ENCODE measurements around the gene ATXN1.
"Not testable (repeated sequence)": the region's sequence is repeated elsewhere in the genome, so short reads cannot be mapped to it uniquely, and the experiment has no call there.

ATXN1 gene

GRCh38 chr6:16466800-16467553, 294.3 kb downstream of the ATXN1 start:
- DNase-seq: no peak

- DNase-seq: no peak
Observed at GRCh38 chr6:16464045-16464444, 297.2 kb downstream of the ATXN1 start.

DNA sequence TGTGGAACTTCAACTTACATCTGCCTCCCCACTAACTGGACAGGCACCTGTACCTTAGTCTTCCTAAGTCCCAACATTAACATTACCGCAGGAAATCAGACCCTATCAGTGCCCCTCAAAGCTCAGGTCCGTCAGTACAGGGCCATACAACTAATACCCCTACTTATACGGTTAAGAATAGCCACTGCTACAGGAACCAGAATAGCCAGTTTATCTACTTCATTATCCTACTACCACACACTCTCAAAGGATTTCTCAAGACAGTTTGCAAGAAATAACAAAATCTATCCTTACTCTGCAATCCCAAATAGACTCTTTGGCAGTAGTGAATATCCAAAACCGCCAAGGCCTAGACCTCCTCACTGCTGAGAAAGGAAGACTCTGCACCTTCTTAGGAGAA, 298.0 kb downstream of the ATXN1 start:
- not testable (repeated sequence) for DNase-seq

DNA sequence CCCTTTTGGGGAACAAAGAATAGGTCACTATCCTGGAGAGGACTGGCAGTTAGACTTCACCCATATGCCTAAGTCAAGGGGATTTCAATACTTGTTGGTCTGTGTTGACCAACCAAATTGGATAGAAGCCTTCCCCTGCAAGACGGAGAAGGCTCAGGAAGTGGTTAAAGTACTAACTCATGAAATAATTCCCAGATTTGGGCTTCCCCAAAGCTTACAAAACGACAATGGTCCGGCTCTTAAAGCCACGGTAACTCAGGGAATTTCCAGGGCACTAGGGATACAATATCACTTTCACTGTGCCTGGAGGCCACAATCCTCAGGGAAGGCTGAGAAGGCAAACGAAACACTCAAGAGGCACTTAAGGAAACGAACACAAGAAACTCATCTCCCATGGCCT, 299.8 kb downstream of the ATXN1 start:
- DNase-seq: no peak

DNA sequence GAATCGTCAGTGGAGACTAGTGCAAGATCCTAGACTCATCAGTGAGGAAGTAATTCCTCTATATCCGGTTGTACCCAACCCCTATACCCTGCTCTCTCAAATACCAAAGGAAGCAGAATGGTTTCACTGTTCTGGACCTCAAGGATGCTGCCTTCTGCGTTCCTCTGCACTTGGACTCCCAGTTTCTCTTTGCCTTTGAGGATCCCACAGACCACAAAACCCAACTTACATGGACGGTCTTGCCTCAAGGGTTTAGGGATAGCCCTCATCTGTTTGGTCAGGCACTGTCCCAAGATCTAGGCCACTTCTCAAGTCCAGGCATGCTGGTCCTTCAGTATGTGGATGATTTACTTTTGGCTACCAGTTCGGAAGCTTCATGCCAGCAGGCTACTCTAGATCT, 301.8 kb downstream of the ATXN1 start:
- not testable (repeated sequence) for DNase-seq

DNA sequence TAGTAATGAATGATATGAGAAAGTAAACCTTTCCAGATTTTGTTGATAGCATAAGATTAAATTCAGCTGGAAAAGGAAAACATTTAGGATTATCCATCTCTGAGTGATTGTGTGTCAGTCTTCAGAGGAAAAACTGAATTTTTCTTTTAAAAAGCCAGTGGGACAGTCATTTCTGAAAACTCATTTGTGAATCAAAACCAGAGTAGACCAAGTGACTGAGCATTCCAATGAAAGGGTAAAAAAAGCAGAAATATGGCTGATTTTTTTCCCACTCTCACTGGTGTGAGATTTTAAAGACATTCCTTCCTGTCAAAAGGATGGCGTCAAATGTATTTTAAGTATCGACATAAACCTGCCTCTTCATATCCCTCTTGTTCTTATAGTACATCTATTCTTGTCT, 308.9 kb downstream of the ATXN1 start:
- no peak for DNase-seq

DNA sequence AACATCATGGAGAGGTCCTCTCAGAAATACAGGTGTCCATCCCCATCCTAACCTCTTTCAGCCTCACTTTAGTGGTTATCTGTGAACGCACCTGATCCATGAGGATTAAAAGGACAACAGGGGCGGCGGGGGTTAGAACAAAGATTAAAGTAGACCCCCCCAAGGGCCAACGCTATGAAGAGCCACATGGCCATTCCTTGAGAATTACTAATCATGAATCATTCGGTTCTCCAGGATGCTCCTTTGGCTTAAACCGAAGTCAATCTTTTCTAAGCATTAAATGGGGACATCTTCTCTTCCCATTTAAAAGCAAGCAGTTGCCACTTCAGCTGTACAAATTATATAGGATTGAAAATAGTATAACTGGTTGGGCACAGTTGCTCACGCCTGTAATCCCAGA, 310.4 kb downstream of the ATXN1 start:
- DNase-seq: no peak

DNA sequence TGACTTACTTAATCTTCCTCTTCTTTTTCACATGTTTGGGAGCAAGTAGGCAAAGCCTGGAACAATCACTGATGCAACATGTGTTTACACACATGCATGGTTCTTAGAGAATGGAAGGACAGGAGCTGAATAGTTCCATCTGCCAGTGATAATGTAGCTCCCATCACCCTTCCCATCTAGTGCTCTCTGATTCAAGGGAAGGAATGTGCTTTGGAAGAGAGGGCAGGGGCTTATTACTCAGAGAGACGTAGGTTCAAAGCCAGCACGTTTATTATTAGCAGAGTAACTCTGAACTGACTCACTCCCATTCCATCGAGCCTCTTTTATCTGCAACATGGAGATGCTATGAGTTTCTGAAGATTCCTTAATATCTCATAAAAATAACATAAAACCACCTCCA, 311.0 kb downstream of the ATXN1 start:
- DNase-seq: no peak

GRCh38 chr6:16446273-16446672, 315.0 kb downstream of the ATXN1 start:
- DNase-seq: no peak

- DNase-seq: no peak
Observed at GRCh38 chr6:16442031-16442430, 319.2 kb downstream of the ATXN1 start.

- no peak for DNase-seq
Observed at GRCh38 chr6:16441262-16441661, 320.0 kb downstream of the ATXN1 start.

GRCh38 chr6:16440636-16441212, 320.5 kb downstream of the ATXN1 start:
- DNase-seq: no peak

GRCh38 chr6:16438718-16439591, 322.3 kb downstream of the ATXN1 start:
- no peak for DNase-seq

GRCh38 chr6:16437984-16438383, 323.3 kb downstream of the ATXN1 start:
- DNase-seq: no peak

- no peak for DNase-seq
Observed at GRCh38 chr6:16437095-16437494, 324.2 kb downstream of the ATXN1 start.

DNA sequence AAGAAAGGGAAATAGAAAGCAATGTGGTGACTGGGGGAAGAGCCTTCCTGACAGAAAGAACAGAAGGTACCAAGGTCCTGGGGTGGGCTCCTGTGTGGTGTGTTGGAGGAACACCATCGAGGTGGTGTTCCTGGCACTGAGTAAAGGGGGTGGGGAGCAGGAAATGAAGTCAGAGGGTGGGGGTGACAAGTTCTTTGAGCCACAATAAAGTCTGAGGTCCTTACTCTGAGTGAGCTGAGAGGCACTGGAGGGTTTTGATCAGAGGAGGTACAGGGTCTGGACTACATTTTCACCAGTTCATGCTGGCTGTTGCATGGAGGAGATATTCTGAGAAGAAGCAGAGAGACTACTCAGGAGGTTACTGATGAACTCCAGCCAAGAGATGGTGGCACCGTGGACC, 324.7 kb downstream of the ATXN1 start:
- no peak for DNase-seq

GRCh38 chr6:16434885-16435284, 326.4 kb downstream of the ATXN1 start:
- no peak for DNase-seq

DNA sequence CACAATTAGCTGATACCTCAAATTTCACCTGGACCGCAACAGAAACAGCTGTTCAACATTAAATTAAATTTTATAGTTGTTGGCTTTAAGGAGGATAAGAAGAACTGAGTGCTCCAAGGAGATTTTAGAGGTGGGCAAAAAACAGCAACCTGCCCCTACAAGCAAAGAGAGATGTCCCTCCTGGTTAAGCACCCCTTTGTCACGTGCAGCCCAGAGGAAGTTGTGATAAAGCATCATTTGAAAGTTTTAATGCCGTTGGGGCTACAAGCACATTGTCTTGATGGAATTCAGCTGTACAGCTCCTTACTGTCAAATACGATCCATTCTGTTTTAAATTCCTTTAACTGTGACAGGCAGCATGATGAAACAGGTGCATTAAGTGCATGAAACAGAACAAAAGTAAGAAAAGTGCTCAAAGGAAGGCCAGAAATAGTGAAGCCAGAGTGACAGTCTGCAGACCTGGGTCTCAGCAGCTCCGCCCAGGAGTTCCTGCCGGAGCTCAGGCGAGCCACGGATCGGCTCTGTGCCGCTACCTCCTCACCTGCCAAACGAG, 327.8 kb downstream of the ATXN1 start:
- DNase-seq: no peak

DNA sequence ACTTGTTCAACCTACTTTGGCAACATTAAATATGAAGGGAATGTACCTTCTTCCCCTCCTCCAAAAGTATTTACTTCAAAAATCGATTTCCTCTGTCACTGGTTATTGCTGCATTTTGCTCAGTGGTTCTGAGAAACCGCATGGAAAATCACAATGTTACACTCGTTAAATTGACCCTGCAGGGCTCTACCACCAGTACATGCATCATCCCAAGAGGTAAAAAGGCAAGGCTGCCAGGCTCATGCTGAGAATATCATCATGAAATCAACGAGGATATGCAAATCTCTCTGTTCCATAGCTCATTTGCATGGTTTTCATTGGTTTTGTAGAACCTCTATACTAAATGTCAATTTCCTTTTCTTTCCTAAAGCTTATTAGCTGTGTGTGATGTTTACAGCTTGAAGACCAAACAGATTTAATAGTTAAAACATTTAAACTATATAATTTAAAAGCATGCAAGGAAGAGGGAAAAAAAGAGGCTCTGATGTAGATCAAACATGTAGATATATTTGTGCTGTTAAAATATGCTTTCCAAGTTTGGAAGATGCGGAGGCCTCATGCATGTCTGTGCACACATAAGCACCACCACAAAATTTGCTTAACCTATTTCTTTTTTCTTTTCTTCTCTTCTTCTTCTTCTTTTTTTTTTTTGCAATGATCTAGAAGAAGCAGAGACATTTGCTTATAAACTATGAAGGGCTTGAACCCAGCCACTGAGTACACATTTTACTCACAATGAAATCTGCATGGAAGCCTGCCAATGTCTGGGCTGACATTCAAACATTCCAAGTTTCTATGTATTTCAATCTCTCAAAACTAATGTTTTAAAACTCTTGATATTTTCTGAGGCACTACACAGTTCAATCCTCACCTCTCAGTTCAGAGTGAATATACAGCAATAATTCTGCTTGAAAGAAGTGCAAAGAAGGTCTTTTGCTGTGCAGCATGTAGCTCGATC, 328.9 kb downstream of the ATXN1 start:
- no peak for DNase-seq

DNA sequence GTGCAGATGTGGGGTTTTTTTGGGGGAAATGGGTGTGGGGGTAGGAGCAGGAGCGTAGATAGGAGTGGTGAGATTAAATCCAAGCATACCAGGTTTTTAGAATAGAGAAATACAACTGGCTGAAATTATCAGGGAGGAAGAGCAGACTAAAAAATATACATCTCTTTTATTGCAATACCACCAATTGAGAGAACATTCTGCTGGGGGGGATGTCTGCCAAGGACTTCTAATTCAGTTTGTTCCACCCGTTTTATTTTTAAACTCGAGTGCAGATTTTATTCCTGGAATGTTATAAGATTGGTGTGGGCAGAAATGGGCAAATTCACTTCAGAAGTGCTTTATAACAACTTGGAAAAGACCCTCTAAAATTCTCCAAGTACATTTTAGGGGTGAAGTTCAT, 330.2 kb downstream of the ATXN1 start:
- DNase-seq: no peak

DNA sequence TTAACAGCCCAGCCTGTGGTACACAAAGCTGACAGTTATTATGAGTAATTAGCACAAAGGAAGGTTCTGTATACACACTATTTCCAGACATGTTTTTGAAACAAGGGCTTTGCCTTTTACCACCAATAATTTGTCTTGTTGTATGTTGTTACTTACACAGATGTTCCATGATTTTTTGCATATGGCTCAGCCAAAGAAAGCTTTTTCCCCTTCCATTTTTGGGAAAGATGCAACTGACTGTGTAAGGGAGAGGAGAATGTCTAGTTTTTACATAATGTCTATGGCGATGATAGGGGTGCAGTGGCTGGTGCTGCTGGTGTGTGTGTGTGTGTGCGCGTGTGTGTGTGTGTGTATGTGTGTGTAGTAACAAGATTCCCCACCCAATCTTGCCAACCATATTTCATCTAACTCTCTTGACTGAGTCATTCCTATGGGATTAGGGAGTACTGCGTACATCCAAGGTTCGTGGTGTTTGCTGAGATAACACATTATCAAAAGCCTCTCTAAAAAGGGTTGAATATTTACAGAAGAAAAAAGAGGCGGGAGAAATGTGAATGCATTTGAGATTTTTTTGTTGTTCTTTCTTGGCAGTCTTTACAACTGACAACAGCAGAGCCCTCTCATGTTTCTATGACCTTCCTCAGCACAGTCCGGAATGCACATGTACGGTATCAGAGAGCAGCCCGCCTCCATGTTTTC, 330.7 kb downstream of the ATXN1 start:
- DNase-seq: peak in 1 of 2 experiments; percentile 12

GRCh38 chr6:16429669-16430068, 331.6 kb downstream of the ATXN1 start:
- DNase-seq: no peak

Measured in NCI-H1930 (cell line).